Stomach (tissue), 9 donors: ENCODE data around the gene SMC1A. TPM values are rescaled to one million over a fixed set of nuclear protein-coding genes. Genes with fewer than 3 reads are reported as not detected.

ENCODE experiments used
- DNase-seq, 2 donors: peaks; one replicate each; pipeline versions ENCODE4 v3.0.0 to v3.0.0-alpha.2; 2013 to 2019
- H3K27ac ChIP-seq, 5 donors: fragments of 200-600 bp in 4 of 5; sonication (generic) in 4 of 5; one replicate each; pipeline ENCODE4 v1.5.1; 2013 to 2019; ENCODE audit warnings: mild to moderate bottlenecking in 1 of 5, moderate library complexity in 1 of 5
- H3K27me3 ChIP-seq, 3 donors: fragments of 200-600 bp; sonication (generic); one replicate each; pipeline ENCODE4 v1.5.1; 2017 to 2019; ENCODE audit warnings: mixed run types in 1 of 3
- H3K36me3 ChIP-seq, 4 donors: fragments of 200-600 bp; sonication (generic); 1 replicate in 3 of 4; 2 replicates in 1 of 4; pipeline ENCODE4 v1.5.1; 2016 to 2019
- H3K4me1 ChIP-seq, 4 donors: fragments of 200-600 bp; sonication (generic); one replicate each; pipeline ENCODE4 v1.5.1; 2016 to 2019
- H3K4me3 ChIP-seq, 4 donors: fragments of 200-600 bp; sonication (generic) in 3 of 4; one replicate each; pipeline ENCODE4 v1.5.1; 2016 to 2019; ENCODE audit warnings: mild to moderate bottlenecking in 1 of 4
- H3K9me3 ChIP-seq, 4 donors: fragments of 200-600 bp; sonication (generic); one replicate each; pipeline ENCODE4 v1.5.1; 2016 to 2019
- EP300 ChIP-seq: sonication (generic); formaldehyde crosslinking; IDR thresholded peaks from one replicate; pipeline ENCODE4 v1.6.1; 2017; ENCODE audit warnings: antibody characterized with exemption
- POLR2A ChIP-seq, 4 donors: fragments of 450-650 bp; IDR thresholded peaks; one replicate each; pipeline ENCODE4 v1.6.1; 2016; ENCODE audit warnings: antibody characterized with exemption in 4 of 4, control low read depth in 2 of 4, mild to moderate bottlenecking in 1 of 4, moderate library complexity in 1 of 4
- POLR2AphosphoS5 ChIP-seq, 3 donors: sonication (generic); formaldehyde crosslinking; IDR thresholded peaks; one replicate each; pipeline ENCODE4 v1.6.1; 2016; ENCODE audit warnings: antibody characterized with exemption in 3 of 3
- WGBS, 5 donors: extraction: QIAGEN DNeasy Blood & Tissue Kit in 3 of 5; methylation state at CpG; one replicate each; pipeline versions ENCODE4 v1.1.5 to v1.1.7; 2013 to 2018; 5-methylcytosine and 5-hydroxymethylcytosine counted together
- intact Hi-C: fragments of 100-400 bp; cut with DNase I; formaldehyde crosslinking; loops from one replicate; pipeline ENCODE4 v1.15.1; 2023; ENCODE audit warnings: low total_unique reads
- polyA plus RNA-seq, 3 donors: library from polyadenylated mRNA; stranded (reverse); fragments of 200-250 nt; gene quantifications; one replicate each; pipeline ENCODE4 v1.2.3, GENCODE V29; 2013
- total RNA-seq, 5 donors: library from RNA; depleted of rRNA; stranded (reverse); fragments of >200 nt; gene quantifications; one replicate each; pipeline versions ENCODE4 v1.1.0 to v1.2.3, GENCODE V29; 2014 to 2016
- TF ChIP-seq, protein P1 (sequence below), 7 experiments: fragments of 450-650 bp in 4 of 7; fragments of 200-600 bp in 3 of 7; sonication (generic) in 3 of 7; IDR thresholded peaks; one replicate each; pipeline ENCODE4 v1.5.1; 2016 to 2019; ENCODE audit warnings: antibody characterized with exemption in 7 of 7, control low read depth in 2 of 7, mild to moderate bottlenecking in 1 of 7
- donor health status: healthy with polysubstance abuse.
- donor health status: Bipolar disorder and iron deficiency.
- donor health status: healthy.

The SMC1A gene
- total and polyA plus RNA-seq, 8 donors, result 4.3 to 31.2 (median 21.7) TPM

- H3K36me3 ChIP-seq, result no peaks in the 10 kb centered on the region
- intact Hi-C loops, result no loop called here
- H3K27me3 ChIP-seq, result peaks cover 0 to 6% (median 0%) of the 10 kb centered on the region in 3 donors
- 47 to 69% (median 57%) methylated on average over 2 of the region's 2 CpGs for WGBS, 5 donors
- H3K4me1 ChIP-seq, result no peaks in the 10 kb centered on the region
- H3K27ac ChIP-seq, result no peak overlapping the region
- no peak overlapping the region for H3K4me3 ChIP-seq
- peaks cover 0 to 31% (median 3%) of the 10 kb centered on the region in 4 donors for H3K9me3 ChIP-seq
- DNase-seq, result no peak
- TF ChIP-seq POLR2A (IDR thresholded peaks at IDR 0.05) (no peak), POLR2AphosphoS5 (IDR thresholded peaks at IDR 0.05) (no peak), EP300 (no peak)
- TF ChIP-seq, protein P1, sequence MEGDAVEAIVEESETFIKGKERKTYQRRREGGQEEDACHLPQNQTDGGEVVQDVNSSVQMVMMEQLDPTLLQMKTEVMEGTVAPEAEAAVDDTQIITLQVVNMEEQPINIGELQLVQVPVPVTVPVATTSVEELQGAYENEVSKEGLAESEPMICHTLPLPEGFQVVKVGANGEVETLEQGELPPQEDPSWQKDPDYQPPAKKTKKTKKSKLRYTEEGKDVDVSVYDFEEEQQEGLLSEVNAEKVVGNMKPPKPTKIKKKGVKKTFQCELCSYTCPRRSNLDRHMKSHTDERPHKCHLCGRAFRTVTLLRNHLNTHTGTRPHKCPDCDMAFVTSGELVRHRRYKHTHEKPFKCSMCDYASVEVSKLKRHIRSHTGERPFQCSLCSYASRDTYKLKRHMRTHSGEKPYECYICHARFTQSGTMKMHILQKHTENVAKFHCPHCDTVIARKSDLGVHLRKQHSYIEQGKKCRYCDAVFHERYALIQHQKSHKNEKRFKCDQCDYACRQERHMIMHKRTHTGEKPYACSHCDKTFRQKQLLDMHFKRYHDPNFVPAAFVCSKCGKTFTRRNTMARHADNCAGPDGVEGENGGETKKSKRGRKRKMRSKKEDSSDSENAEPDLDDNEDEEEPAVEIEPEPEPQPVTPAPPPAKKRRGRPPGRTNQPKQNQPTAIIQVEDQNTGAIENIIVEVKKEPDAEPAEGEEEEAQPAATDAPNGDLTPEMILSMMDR (IDR thresholded peaks at IDR 0.05), result no peak
These were observed 67.8 kb downstream of the SMC1A start for GRCh38 chrX:53354669-53355068.

DNA sequence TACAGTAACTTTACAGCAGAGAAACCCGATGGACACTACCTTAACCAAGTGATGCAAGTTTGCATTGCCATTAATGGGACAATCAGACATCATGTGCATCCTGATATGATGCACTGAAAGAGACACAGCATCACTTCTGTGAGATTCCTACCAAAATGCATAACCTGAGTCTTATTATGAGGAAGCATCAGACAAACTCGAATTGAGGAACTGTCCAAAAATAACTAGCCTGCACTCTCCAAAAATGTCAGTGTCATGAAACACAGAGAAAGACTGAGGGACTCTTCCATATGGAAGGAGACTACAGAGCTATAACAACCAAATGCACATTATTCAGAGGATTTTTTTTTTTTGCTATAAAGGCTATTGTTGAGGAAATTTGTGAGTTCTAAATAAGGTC, 74.5 kb downstream of the SMC1A start:
- intact Hi-C loops, result no loop called here
- peaks cover 0 to 51% (median 7%) of the 10 kb centered on the region in 4 donors for H3K9me3 ChIP-seq
- no peak overlapping the region for H3K27ac ChIP-seq
- H3K4me1 ChIP-seq, result no peaks in the 10 kb centered on the region
- H3K4me3 ChIP-seq, result no peak overlapping the region
- 47 to 59% (median 56%) methylated on average over 2 of the region's 2 CpGs for WGBS, 5 donors
- no peaks in the 10 kb centered on the region for H3K27me3 ChIP-seq
- no peak for TF ChIP-seq EP300
- TF ChIP-seq, protein P1 (IDR thresholded peaks at IDR 0.05), result no peak
- TF ChIP-seq POLR2A (IDR thresholded peaks at IDR 0.05), result no peak
- TF ChIP-seq POLR2AphosphoS5 (IDR thresholded peaks at IDR 0.05), result no peak
- no peak for DNase-seq
- H3K36me3 ChIP-seq, result no peaks in the 10 kb centered on the region

DNA sequence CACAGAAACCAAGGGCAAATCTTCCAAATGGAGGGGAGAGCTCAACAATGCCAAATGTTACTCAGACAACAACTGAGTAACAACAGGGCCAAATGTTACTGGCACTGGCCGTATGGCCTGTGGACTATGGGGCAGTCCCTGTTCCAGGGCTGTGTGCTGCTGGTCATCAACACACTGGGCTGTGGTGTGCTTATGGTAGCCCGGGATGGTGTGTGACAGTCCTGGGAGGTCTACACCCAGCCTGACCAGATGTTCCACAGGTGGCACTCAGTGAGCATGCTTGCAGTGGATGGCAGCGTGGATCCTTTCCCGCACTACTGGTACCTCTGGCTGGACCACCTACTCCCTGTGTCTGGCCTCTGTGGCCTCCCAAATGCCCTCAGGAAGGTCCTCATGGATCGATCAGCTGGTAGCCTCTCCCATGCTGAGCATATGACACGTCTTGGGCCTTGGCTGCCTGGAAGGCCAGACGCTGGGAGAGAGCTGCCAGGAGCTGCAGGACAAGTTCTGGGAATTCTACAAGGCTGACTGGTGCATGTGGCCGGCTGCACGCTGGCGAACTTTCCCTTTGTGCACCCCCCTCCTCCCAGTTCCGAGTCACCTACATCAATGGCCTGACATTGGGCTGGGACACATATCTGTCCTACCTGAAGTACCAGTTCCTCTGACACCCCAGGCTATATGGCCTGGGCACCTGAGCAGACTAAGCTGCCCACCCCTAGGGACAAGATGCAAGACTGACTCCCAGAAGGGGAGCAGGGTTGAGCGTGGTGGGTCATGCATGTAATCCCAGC, 81.4 kb downstream of the SMC1A start:
- TF ChIP-seq POLR2AphosphoS5 (IDR thresholded peaks at IDR 0.05), result no peak
- TF ChIP-seq EP300, result no peak
- TF ChIP-seq, protein P1 (IDR thresholded peaks at IDR 0.05), result no peak
- no peak for TF ChIP-seq POLR2A (IDR thresholded peaks at IDR 0.05)
- DNase-seq, result no peak
- intact Hi-C loops, result no loop called here
- WGBS, 5 donors, result 52 to 77% (median 68%) methylated on average over 4 to 12 of the region's 12 CpGs
- Histone ChIP-seq H3K27me3 (peaks cover 0 to 8% (median 0%) of the 10 kb centered on the region in 3 donors), H3K9me3 (peaks cover 0 to 12% (median 3%) of the 10 kb centered on the region in 4 donors), H3K27ac (no peak overlapping the region), H3K36me3 (no peaks in the 10 kb centered on the region), H3K4me1 (no peaks in the 10 kb centered on the region), H3K4me3 (no peak overlapping the region)

DNA sequence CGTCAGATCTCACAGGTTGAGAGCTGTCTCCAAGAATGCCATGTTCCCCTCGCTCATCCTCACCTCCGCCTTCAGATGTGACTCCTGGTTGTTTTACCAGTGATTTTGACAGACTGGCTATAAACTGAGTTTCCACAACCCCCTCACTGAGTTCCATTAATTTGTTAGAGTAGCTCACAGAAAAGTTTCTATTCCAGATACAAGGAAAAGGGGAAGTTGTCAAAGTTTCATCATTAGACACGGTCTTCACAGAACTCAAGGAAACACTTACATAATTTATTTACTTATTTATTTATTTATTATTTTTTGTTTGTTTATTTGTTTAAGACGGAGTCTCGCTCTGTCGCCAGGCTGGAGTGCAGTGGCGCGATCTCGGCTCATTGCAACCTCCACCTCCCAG, 85.4 kb downstream of the SMC1A start:
- no peak for DNase-seq
- intact Hi-C loops, result no loop called here
- TF ChIP-seq EP300 (no peak), POLR2AphosphoS5 (IDR thresholded peaks at IDR 0.05) (no peak)
- TF ChIP-seq, protein P1 (IDR thresholded peaks at IDR 0.05), result no peak
- Histone ChIP-seq H3K36me3 (no peaks in the 10 kb centered on the region), H3K27ac (no peak overlapping the region), H3K4me1 (no peaks in the 10 kb centered on the region), H3K27me3 (peaks cover 0 to 8% (median 0%) of the 10 kb centered on the region in 3 donors), H3K4me3 (no peak overlapping the region), H3K9me3 (no peaks in the 10 kb centered on the region)
- 72 to 89% (median 87%) methylated on average over 10 of the region's 10 CpGs for WGBS, 5 donors
